GM12865 (cell line): ENCODE results near the gene UBL7.

ENCODE experiments used
- DNase-seq: peaks from one replicate; pipeline ENCODE4 v3.0.0; 2010; ENCODE audit warnings: low read depth
- H3K4me3 ChIP-seq: 2 replicates; pipeline ENCODE4 v1.5.1; 2011; ENCODE audit warnings: mild to moderate bottlenecking, low read depth, low read length, control low read depth
- TF ChIP-seq, protein P1 (sequence below): IDR thresholded peaks from 2 replicates; pipeline ENCODE4 v1.5.1; 2011; ENCODE audit warnings: low read length, control low read depth, low read depth, inconsistent platforms; ENCODE audit not compliant: insufficient read depth; ENCODE audit errors: missing control alignments

UBL7 gene, protein sequence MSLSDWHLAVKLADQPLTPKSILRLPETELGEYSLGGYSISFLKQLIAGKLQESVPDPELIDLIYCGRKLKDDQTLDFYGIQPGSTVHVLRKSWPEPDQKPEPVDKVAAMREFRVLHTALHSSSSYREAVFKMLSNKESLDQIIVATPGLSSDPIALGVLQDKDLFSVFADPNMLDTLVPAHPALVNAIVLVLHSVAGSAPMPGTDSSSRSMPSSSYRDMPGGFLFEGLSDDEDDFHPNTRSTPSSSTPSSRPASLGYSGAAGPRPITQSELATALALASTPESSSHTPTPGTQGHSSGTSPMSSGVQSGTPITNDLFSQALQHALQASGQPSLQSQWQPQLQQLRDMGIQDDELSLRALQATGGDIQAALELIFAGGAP

DNA sequence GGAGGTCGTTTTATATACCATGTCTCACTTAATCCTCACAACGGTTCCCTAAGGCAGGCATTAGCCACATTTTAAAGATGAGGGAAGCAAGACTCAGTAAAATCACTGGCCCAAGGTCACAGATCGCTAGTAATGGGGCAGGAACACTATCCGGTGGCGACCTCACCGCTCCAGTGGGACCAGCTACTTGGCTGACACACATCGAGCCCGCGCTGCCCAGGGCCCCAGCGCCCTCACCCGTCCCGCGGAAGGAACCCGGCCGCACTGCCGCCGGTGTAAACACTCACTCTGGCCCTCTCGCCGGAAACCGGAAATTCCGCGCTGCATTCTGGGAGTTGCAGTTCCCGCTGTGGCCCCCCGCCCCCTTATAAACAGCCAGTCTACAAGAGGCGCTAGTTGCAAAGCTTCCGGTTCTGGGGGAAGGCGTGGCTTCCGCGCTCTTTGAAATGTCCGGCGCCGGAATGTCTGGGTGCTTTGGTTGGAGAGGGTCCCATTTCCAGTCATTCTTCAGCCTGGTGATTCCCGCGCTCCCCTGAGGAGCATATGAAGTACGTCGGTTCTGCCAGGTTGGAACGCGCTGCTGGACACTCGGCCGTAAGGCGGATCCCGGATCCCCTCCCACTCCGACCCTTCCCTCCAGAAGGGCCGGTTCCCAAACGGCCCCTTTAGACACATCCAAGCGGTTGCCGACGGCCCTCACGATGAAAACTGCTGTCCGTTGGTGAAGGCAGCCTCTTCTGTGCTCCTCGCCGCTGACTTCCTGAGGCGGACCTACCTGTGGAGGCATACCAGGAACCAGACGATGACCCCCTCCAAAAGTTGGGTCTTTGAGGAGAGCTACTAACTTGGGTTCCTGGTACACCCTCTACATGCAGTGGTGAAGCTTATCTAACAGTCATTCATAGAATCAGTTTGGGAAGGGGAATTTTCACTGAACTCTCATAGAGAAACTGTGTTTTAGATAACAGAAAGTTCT lies at the start of gene UBL7:
Gene UBL7, minus strand, starts transcription at position 290 of the 976 bp plus-strand sequence. CDS start 2,293 bp downstream, outside the sequence.
- DNase-seq = peak; percentile 98
- TF ChIP-seq, protein P1, sequence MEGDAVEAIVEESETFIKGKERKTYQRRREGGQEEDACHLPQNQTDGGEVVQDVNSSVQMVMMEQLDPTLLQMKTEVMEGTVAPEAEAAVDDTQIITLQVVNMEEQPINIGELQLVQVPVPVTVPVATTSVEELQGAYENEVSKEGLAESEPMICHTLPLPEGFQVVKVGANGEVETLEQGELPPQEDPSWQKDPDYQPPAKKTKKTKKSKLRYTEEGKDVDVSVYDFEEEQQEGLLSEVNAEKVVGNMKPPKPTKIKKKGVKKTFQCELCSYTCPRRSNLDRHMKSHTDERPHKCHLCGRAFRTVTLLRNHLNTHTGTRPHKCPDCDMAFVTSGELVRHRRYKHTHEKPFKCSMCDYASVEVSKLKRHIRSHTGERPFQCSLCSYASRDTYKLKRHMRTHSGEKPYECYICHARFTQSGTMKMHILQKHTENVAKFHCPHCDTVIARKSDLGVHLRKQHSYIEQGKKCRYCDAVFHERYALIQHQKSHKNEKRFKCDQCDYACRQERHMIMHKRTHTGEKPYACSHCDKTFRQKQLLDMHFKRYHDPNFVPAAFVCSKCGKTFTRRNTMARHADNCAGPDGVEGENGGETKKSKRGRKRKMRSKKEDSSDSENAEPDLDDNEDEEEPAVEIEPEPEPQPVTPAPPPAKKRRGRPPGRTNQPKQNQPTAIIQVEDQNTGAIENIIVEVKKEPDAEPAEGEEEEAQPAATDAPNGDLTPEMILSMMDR = no peak
- peak within 1 kb of the TSS; percentile 80 for H3K4me3 ChIP-seq

DNA sequence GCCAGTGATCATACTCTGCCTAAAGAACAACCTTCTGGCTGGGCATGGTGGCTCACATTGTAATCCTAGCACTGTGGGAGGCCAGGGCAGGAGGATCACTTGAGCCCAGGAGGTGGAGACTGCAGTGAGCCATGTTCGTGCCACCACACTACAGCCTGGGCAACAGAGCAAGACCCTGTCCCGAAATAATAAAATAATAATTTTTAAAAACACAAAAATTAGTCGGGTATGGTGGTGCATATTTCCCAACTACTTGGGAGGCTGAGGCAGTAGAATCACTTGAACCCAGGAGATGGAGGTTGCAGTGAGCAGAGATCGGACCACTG lies 45.5 kb upstream of the UBL7 start:
- TF ChIP-seq, protein P1 = no peak
- no peak overlapping the region for H3K4me3 ChIP-seq
- no peak for DNase-seq

DNA sequence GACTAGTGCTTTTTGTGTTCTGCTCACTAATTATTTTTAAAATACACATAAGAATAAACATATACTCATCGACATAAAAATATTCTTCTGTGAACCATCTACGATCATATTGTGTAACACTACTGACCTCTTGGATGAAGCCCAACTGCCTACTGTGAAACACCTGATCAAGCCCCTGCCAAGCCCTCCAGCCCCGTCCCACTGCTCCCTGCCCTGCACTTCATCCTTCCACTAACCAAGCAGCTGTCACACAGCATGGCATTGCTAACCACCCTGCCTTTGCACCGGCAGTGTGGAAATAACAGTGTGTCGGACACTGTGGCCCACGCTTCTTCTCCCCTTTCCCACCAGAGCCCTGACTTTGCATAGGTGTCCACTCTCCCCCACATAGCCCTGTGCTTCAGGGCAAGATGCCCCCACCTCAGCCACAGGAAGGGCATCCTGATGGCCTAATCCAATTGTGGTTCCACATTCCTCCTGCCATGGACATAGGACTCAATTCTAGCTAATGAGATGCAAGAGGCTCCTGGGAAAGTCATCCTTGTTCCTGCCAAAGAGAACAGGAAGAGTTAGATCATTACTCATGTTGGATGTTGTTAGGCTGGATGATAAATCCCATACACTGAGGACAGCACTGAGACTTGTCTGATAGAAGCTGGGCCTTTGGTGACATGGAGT lies 45.0 kb upstream of the UBL7 start:
- TF ChIP-seq, protein P1 = no peak
- no peak overlapping the region for H3K4me3 ChIP-seq
- no peak for DNase-seq

DNA sequence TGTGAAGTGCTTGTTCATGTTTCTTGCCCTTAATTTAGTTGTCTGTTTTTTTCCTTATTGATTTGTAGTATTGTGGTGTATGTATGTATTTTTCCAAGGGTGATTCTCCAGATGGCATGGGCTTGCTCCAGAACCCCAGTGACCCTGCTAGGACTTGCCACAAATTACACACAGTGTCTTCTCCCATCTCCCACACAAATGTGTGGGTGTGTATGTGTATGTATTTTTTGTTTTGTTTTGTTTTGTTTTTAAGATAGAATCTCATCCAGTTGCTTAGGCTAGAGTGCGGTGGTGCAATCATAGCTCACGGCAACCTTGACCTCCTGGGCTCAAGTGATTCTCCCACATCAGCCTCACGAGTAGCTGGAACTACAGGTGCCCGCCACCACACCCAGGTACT lies 43.9 kb upstream of the UBL7 start:
- TF ChIP-seq, protein P1 = no peak
- no peak overlapping the region for H3K4me3 ChIP-seq
- DNase-seq = no peak

DNA sequence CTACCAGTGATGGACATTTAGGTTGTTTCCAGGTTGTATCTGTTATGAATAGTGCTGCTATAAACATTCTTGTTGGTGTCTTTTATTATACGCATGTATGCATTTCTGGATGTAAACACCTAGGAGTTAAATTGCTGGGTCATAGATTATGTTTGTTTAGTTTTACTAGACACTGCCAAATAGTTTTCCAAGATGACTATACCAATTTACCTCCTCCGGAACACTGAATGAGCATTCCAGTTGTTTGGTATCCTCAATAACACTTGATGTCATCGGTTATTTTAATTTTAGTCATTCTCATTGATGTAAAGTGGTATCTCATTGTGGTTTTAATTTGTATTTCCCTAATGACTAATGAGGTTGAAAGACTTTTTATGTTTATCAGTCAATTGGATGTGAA lies 43.5 kb upstream of the UBL7 start:
- TF ChIP-seq, protein P1 = no peak
- no peak overlapping the region for H3K4me3 ChIP-seq
- DNase-seq = no peak

DNA sequence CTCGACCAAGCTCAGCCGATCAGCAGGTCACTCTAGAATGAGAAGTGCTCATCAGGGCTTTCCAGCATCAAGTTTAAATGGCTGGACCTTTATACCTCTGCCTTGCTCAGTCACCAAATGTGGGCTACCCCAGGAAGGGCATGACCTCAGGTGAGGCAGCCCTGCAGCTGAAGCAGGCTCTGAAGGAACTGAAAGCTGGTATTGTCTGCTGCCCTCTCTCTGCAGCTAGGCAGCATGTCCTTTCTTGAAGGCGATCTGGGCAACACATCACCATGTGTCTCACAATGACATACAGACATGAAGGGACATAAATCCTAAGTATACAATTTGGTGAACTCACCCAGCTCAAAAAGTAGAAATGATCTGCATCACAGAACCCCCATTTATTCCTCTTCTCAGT lies 41.3 kb upstream of the UBL7 start:
- no peak overlapping the region for H3K4me3 ChIP-seq
- TF ChIP-seq, protein P1 = no peak
- DNase-seq = peak; percentile 40
